Naive thymus-derived CD8-positive, alpha-beta T cell (primary cell): ENCODE data around the gene CCT8. TPM values are rescaled to one million over a fixed set of nuclear protein-coding genes. Genes with fewer than 3 reads are reported as not detected.
"Not testable (repeated sequence)": the region's sequence is repeated elsewhere in the genome, so short reads cannot be mapped to it uniquely, and the experiment has no call there.

Experiments used
- ATAC-seq, 2 donors: fragments of 150-1000 bp; cut with Tn5 transposase in 1 of 2; sonication (Bioruptor Pico), chemical (Tn5 transposase) in 1 of 2; 1 replicate in 1 of 2; 2 replicates in 1 of 2; pipeline ENCODE4 v1.10.0; 2021; ENCODE audit warnings: mild to moderate bottlenecking in 2 of 2, moderate library complexity in 2 of 2
- POLR2A ChIA-PET: fragments of 350-600 bp; sonication (Branson Sonifier 250); formaldehyde crosslinking; loops from one replicate; lab custom pipeline; 2021; ENCODE audit warnings: antibody characterized with exemption; lab: Charles Lee
- DNase-seq, 10 donors: peaks; one replicate each; pipeline versions ENCODE4 v3.0.0 to v3.0.0-alpha.2; 2020 to 2022
- H3K27ac Mint-ChIP-seq, 10 donors: one replicate each; pipeline ENCODE4 v1.8.0; 2020 to 2022; ENCODE audit warnings: mild to moderate bottlenecking in 10 of 10, mixed read lengths in 10 of 10, moderate library complexity in 4 of 10, inconsistent platforms in 1 of 10
- H3K27me3 Mint-ChIP-seq, 5 donors: one replicate each; pipeline ENCODE4 v1.8.0; 2021 to 2022; ENCODE audit warnings: mixed read lengths in 5 of 5
- H3K36me3 Mint-ChIP-seq, 3 donors: one replicate each; pipeline ENCODE4 v1.8.0; 2020 to 2022; ENCODE audit warnings: mixed read lengths in 3 of 3, mild to moderate bottlenecking in 2 of 3, inconsistent platforms in 1 of 3
- H3K4me1 Mint-ChIP-seq, 4 donors: one replicate each; pipeline ENCODE4 v1.8.0; 2021 to 2022; ENCODE audit warnings: mixed read lengths in 4 of 4
- H3K4me3 Mint-ChIP-seq, 10 donors: one replicate each; pipeline ENCODE4 v1.8.0; 2020 to 2022; ENCODE audit warnings: mild to moderate bottlenecking in 10 of 10, mixed read lengths in 10 of 10, moderate library complexity in 6 of 10, inconsistent platforms in 1 of 10
- H3K9me3 Mint-ChIP-seq, 9 donors: one replicate each; pipeline ENCODE4 v1.8.0; 2020 to 2022; ENCODE audit warnings: mixed read lengths in 9 of 9, mild to moderate bottlenecking in 3 of 9, inconsistent platforms in 1 of 9, moderate library complexity in 1 of 9
- polyA plus RNA-seq, 3 donors: library from polyadenylated mRNA; unstranded; fragments of 300-500 nt; fragmentation: Illumina TruSeq; gene quantifications; one replicate each; pipeline ENCODE4 v1.2.3, GENCODE V29; 2021
- total RNA-seq, 8 experiments: library from RNA in 2 of 8; stranded (reverse) in 2 of 8; gene quantifications; one replicate each; pipeline ENCODE4 v1.2.3 and lab custom pipeline; 2021 to 2026

CCT8 gene
- total and polyA plus RNA-seq, 5 experiments from 2014 or later = 130 to 182 (median 148) TPM

- POLR2A ChIA-PET = interaction anchor here (0.6 kb wide), 2 partner anchors 15 to 281 kb away, joined by 3 read pairs; partner anchors contain the start of gene RWDD2B
- Mint-ChIP-seq H3K27ac (peak overlapping the region in 6 of 10 donors; percentile 4 to 62 (median 16)), H3K4me1 (peaks cover 11 to 33% (median 17%) of the 10 kb centered on the region in 4 donors), H3K9me3 (no peaks in the 10 kb centered on the region), H3K27me3 (no peaks in the 10 kb centered on the region), H3K36me3 (peaks cover 8 to 91% (median 24%) of the 10 kb centered on the region in 3 donors), H3K4me3 (no peak overlapping the region)
- DNase-seq (no peak), ATAC-seq (no peak)
Observed at GRCh38 chr21:29033871-29034270, 39.6 kb downstream of the CCT8 start.

DNA sequence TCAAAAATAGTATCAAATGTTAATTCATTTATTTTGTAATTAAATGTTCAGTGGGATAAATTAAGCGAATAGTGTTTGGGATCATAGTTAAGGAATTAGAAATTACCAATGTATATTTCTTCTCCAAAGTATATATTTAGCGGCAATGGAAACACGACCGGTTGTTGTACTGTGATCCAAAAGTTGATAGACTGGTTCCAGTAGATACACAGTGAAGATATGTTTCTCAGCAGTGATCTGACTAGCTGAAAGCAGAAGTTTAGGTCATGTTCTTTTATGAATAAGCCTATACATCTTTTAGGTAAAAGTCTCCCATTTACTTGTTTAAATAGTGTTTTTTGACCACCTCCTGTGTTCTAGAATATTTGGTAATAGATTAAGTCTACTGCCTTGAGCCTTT lies 40.1 kb downstream of the CCT8 start:
- H3K4me3 Mint-ChIP-seq = no peak overlapping the region
- H3K27ac Mint-ChIP-seq = peak overlapping the region in 3 of 10 donors; percentile 8 to 62 (median 11)
- DNase-seq (no peak), ATAC-seq (no peak)
- H3K27me3 Mint-ChIP-seq = no peaks in the 10 kb centered on the region
- H3K4me1 Mint-ChIP-seq = peaks cover 11 to 35% (median 17%) of the 10 kb centered on the region in 4 donors
- H3K36me3 Mint-ChIP-seq = peaks cover 8 to 91% (median 24%) of the 10 kb centered on the region in 3 donors
- POLR2A ChIA-PET = interaction anchor here (0.6 to 1.4 kb wide), 3 partner anchors 9 to 282 kb away, joined by 3 to 4 read pairs (median 3); partner anchors contain the start of genes RWDD2B and USP16
- H3K9me3 Mint-ChIP-seq = no peaks in the 10 kb centered on the region

- H3K27ac Mint-ChIP-seq = peak overlapping the region in 4 of 10 donors; percentile 11 to 41 (median 32)
- peaks cover 17 to 46% (median 29%) of the 10 kb centered on the region in 4 donors for H3K4me1 Mint-ChIP-seq
- no peak for ATAC-seq
- no peaks in the 10 kb centered on the region for H3K9me3 Mint-ChIP-seq
- H3K27me3 Mint-ChIP-seq = no peaks in the 10 kb centered on the region
- no peak for DNase-seq
- no peak overlapping the region for H3K4me3 Mint-ChIP-seq
- H3K36me3 Mint-ChIP-seq = peaks cover 4 to 83% (median 19%) of the 10 kb centered on the region in 3 donors
- POLR2A ChIA-PET = no interaction called here
Observed at GRCh38 chr21:29030909-29031308, 42.5 kb downstream of the CCT8 start.

- Mint-ChIP-seq H3K4me1 (peaks cover 26 to 56% (median 40%) of the 10 kb centered on the region in 4 donors), H3K27me3 (no peaks in the 10 kb centered on the region), H3K27ac (peak overlapping the region in 2 of 10 donors; percentile 16 to 35), H3K36me3 (peaks cover 4 to 75% (median 19%) of the 10 kb centered on the region in 3 donors), H3K9me3 (no peaks in the 10 kb centered on the region), H3K4me3 (no peak overlapping the region)
- DNase-seq = no peak
- no peak for ATAC-seq
- POLR2A ChIA-PET = no interaction called here
Observed at GRCh38 chr21:29029524-29029923, 43.9 kb downstream of the CCT8 start.

DNA sequence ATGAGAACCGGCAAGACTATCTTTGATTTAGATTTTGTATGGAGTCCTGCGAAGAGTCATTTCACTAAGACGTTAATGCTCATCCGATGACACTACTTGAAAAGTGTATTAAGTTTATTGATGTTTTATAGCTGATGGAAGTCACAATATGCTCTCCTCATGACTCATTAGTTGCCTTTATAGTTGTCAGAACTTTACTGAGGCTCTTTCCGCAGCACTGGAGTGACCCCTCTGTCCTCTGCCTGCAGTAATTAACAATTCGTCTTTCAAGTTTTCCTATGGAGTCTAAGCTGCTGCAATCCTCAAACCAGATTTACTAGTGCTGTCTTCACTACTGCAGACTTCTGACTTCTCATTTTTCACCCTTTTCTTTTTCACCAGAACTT lies 48.1 kb downstream of the CCT8 start:
- H3K9me3 Mint-ChIP-seq = no peaks in the 10 kb centered on the region
- H3K4me1 Mint-ChIP-seq = peaks cover 23 to 60% (median 54%) of the 10 kb centered on the region in 4 donors
- H3K27me3 Mint-ChIP-seq = peaks cover 0 to 1% (median 0%) of the 10 kb centered on the region in 5 donors
- peaks cover 2 to 36% (median 4%) of the 10 kb centered on the region in 3 donors for H3K36me3 Mint-ChIP-seq
- H3K4me3 Mint-ChIP-seq = peak overlapping the region; percentile 94 to 99 (median 97)
- POLR2A ChIA-PET = interaction anchor here (0.7 to 12.8 kb wide), 12 partner anchors 16 to 424 kb away, joined by 3 to 370 read pairs (median 5); partner anchors contain the start of genes BACH1, CCT8 and LTN1
- no peak for DNase-seq
- peak overlapping the region; percentile 98 to 100 (median 100) for H3K27ac Mint-ChIP-seq
- ATAC-seq = no peak

- peak within 1 kb of the TSS; percentile 94 to 99 (median 97) for H3K4me3 Mint-ChIP-seq
- H3K9me3 Mint-ChIP-seq = no peaks in the 10 kb centered on the region
- peak within 1 kb of the TSS; percentile 98 to 100 (median 100) for H3K27ac Mint-ChIP-seq
- DNase-seq (peak; percentile 82 to 99 (median 94)), ATAC-seq (peak; percentile 90 to 93)
- H3K27me3 Mint-ChIP-seq = peaks cover 0 to 1% (median 0%) of the 10 kb centered on the region in 5 donors
- peaks cover 24 to 64% (median 56%) of the 10 kb centered on the region in 4 donors for H3K4me1 Mint-ChIP-seq
- POLR2A ChIA-PET = interaction anchor here (0.6 to 12.8 kb wide), 14 partner anchors 8 to 424 kb away, joined by 3 to 370 read pairs (median 4); partner anchors contain the start of genes BACH1, CCT8 and LTN1
- H3K36me3 Mint-ChIP-seq = peaks cover 2 to 31% (median 4%) of the 10 kb centered on the region in 3 donors
Observed at GRCh38 chr21:29024474-29025327, 48.7 kb downstream of the CCT8 start, which contains the start of gene USP16. Gene USP16, plus strand, starts transcription at chr21:29024668. Its CDS starts 3,246 bp downstream, at chr21:29027914.

DNA sequence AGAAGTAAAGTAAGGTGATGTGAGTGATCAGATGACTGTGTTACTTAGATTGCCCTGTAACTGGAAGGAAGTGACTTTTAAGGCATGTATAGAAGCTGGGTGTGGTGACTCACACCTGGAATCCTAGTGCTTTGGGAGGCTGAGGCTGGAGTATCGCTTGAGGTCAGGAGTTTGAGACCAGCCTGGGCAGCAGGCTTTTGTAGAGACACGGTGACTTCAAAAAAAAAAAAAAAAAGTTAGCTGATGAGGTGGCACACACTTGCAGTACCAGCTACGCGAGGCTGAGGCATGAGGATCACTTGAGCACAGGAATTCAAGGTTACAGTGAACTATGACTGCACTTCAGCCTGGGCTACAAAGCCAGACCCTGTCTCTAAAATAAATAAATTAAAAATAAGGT lies 51.3 kb downstream of the CCT8 start:
- Mint-ChIP-seq H3K27ac (peak overlapping the region; percentile 48 to 99 (median 91)), H3K9me3 (no peaks in the 10 kb centered on the region), H3K27me3 (peaks cover 0 to 1% (median 0%) of the 10 kb centered on the region in 5 donors), H3K4me1 (peaks cover 29 to 73% (median 65%) of the 10 kb centered on the region in 4 donors), H3K4me3 (peak overlapping the region; percentile 8 to 82 (median 52)), H3K36me3 (peaks cover 0 to 9% (median 2%) of the 10 kb centered on the region in 3 donors)
- ATAC-seq (no peak), DNase-seq (peak in 3 of 10 donors; percentile 14 to 34 (median 25))
- POLR2A ChIA-PET = interaction anchor here (0.6 to 12.8 kb wide), 7 partner anchors 10 to 138 kb away, joined by 3 to 370 read pairs (median 39); partner anchors contain the start of genes CCT8 and LTN1

DNA sequence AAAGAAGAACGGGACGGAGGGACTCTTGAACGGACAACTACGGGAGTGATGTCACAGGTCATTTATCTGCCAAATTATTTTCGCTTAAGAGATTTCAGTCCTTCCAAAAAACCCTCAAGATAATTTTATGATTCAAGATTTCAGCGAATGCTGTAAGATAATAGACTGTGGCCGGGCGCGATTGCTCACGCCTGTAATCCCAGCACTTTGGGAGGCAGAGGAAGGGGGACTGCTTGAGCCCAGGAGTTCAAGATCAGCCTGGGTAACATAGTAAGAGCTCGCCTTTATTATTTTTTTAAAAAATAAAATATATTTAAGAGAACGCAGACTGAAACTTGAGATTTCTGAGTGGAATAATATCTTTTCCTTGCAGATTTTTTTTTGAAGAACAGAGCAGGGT lies 54.9 kb downstream of the CCT8 start:
- DNase-seq = no peak
- H3K4me1 Mint-ChIP-seq = peaks cover 12 to 46% (median 36%) of the 10 kb centered on the region in 4 donors
- no peak for ATAC-seq
- H3K4me3 Mint-ChIP-seq = peak overlapping the region; percentile 73 to 95 (median 90)
- no peaks in the 10 kb centered on the region for H3K36me3 Mint-ChIP-seq
- no peaks in the 10 kb centered on the region for H3K9me3 Mint-ChIP-seq
- H3K27ac Mint-ChIP-seq = peak overlapping the region; percentile 89 to 98 (median 94)
- POLR2A ChIA-PET = interaction anchor here (0.7 to 12.8 kb wide), 10 partner anchors 8 to 430 kb away, joined by 3 to 370 read pairs (median 4); partner anchors contain the start of genes CCT8 and LTN1
- H3K27me3 Mint-ChIP-seq = no peaks in the 10 kb centered on the region

GRCh38 chr21:29017639-29018237 lies 55.7 kb downstream of the CCT8 start:
- Mint-ChIP-seq H3K36me3 (no peaks in the 10 kb centered on the region), H3K9me3 (no peaks in the 10 kb centered on the region), H3K4me3 (peak overlapping the region; percentile 73 to 95 (median 90)), H3K4me1 (peaks cover 12 to 40% (median 31%) of the 10 kb centered on the region in 4 donors), H3K27ac (peak overlapping the region; percentile 53 to 97 (median 90)), H3K27me3 (no peaks in the 10 kb centered on the region)
- DNase-seq = no peak
- no peak for ATAC-seq
- POLR2A ChIA-PET = interaction anchor here (0.9 to 12.8 kb wide), 5 partner anchors 15 to 59 kb away, joined by 3 to 370 read pairs (median 12); partner anchors contain the start of genes CCT8 and LTN1

- H3K4me3 Mint-ChIP-seq, POLR2A ChIA-PET, DNase-seq, ATAC-seq, H3K9me3 Mint-ChIP-seq, H3K27me3 Mint-ChIP-seq, H3K4me1 Mint-ChIP-seq, H3K27ac Mint-ChIP-seq: not testable (repeated sequence)
- H3K36me3 Mint-ChIP-seq = peaks cover 0 to 18% (median 0%) of the 10 kb centered on the region in 3 donors
Observed at GRCh38 chr21:29011236-29011635, 62.2 kb downstream of the CCT8 start.

DNA sequence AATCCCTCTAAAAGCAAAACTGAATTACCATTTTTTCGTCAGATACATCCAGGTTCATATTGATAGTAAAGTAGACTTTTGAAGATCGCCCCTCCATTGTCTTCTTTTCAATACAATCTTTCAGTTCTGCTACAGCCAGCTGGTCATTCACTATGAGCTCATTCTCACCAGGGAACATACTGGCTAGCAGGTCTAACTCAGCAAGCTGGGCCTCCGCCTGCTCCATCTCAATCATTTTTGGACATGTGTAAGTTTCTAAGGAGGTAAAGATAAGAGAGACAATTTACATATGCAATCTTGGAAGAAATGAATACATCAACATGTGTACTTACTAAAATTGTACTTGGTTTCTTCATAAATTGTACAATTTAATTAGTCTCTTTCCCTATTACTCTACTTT lies 65.1 kb downstream of the CCT8 start:
- Mint-ChIP-seq H3K27me3 (no peaks in the 10 kb centered on the region), H3K4me1 (peaks cover 0 to 8% (median 5%) of the 10 kb centered on the region in 4 donors), H3K4me3 (peak overlapping the region in 1 of 10 donors; percentile 24), H3K9me3 (no peaks in the 10 kb centered on the region), H3K36me3 (peaks cover 0 to 19% (median 0%) of the 10 kb centered on the region in 3 donors), H3K27ac (no peak overlapping the region)
- POLR2A ChIA-PET = interaction anchor here (1.5 to 2.9 kb wide), 2 partner anchors 14 to 16 kb away, joined by 5 to 14 read pairs; partner anchors contain the start of gene USP16
- DNase-seq (no peak), ATAC-seq (no peak)

DNA sequence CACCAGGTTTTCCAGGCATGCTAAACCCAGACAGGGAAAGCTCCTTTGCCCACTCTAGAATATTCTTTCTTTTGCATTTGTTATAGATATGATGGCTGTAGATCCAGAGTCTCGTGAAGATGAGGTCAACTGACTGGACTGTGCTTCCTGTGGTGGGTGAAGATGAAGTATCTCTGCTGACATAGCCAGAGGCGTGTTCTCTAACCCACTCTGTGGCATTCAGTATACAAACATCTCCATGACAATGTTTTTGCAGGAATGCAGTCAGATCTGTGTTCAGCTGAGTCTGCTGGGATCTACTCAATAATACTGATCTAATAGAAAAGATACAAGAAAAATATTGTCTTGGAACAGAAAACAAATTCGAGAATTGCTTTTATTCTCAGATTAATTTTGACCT lies 65.6 kb downstream of the CCT8 start:
- no peaks in the 10 kb centered on the region for H3K9me3 Mint-ChIP-seq
- POLR2A ChIA-PET = interaction anchor here (2.9 kb wide), 1 partner anchor 14 kb away, joined by 14 read pairs; no protein-coding TSS in a partner anchor
- ATAC-seq = no peak
- H3K4me1 Mint-ChIP-seq = peaks cover 0 to 11% (median 6%) of the 10 kb centered on the region in 4 donors
- H3K27ac Mint-ChIP-seq = no peak overlapping the region
- peaks cover 0 to 19% (median 0%) of the 10 kb centered on the region in 3 donors for H3K36me3 Mint-ChIP-seq
- no peak for DNase-seq
- no peak overlapping the region for H3K4me3 Mint-ChIP-seq
- H3K27me3 Mint-ChIP-seq = no peaks in the 10 kb centered on the region
